AG10803 (cell line): Measurements from ENCODE around the gene FAM229B.
A peak's percentile ranks its signal among the peaks of the same experiment; 100 is the strongest.

Experiments
- DNase-seq: peaks from one replicate; pipeline ENCODE4 v3.0.0; 2010; ENCODE audit warnings: low read depth
- H3K4me3 ChIP-seq: 2 replicates; pipeline ENCODE4 v1.5.1; 2011; ENCODE audit warnings: mild to moderate bottlenecking, low read length, control low read depth
- TF ChIP-seq, protein P1 (sequence below): conservative IDR thresholded peaks from 2 replicates; pipeline ENCODE4 v1.5.1; 2011; ENCODE audit warnings: mild to moderate bottlenecking, low read length, control low read depth, inconsistent platforms

FAM229B gene

DNA sequence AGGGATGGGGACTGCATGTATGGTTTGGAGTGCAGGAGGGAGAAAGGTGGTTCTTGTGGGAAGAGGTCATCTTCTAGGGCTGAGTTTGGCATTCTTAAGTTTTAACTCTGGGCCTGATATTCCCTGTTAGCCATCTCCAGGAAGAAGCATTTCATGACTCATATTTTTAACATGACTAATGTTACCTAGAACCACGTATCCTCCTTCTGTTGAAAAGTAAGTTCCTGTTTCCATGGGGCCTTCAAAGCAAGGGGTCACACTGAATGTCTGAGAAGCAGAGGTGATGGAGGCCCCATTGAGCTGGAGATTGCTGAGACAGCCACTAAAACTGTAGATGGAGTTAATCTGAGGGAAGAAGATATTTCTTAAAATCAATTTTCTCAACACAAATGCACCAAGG is 30.2 kb downstream of the FAM229B start:
- TF ChIP-seq, protein P1, sequence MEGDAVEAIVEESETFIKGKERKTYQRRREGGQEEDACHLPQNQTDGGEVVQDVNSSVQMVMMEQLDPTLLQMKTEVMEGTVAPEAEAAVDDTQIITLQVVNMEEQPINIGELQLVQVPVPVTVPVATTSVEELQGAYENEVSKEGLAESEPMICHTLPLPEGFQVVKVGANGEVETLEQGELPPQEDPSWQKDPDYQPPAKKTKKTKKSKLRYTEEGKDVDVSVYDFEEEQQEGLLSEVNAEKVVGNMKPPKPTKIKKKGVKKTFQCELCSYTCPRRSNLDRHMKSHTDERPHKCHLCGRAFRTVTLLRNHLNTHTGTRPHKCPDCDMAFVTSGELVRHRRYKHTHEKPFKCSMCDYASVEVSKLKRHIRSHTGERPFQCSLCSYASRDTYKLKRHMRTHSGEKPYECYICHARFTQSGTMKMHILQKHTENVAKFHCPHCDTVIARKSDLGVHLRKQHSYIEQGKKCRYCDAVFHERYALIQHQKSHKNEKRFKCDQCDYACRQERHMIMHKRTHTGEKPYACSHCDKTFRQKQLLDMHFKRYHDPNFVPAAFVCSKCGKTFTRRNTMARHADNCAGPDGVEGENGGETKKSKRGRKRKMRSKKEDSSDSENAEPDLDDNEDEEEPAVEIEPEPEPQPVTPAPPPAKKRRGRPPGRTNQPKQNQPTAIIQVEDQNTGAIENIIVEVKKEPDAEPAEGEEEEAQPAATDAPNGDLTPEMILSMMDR, result no peak
- peak; percentile 34 for DNase-seq

GRCh38 chr6:112118034-112118433 is 30.6 kb downstream of the FAM229B start:
- TF ChIP-seq, protein P1, result no peak
- no peak overlapping the region for H3K4me3 ChIP-seq
- DNase-seq, result no peak

More for the DNA sequence above, 30.2 kb downstream of the FAM229B start:
- no peak overlapping the region for H3K4me3 ChIP-seq

GRCh38 chr6:112122756-112123155 is 35.4 kb downstream of the FAM229B start:
- DNase-seq, result no peak
- TF ChIP-seq, protein P1, result no peak
- no peak overlapping the region for H3K4me3 ChIP-seq

DNA sequence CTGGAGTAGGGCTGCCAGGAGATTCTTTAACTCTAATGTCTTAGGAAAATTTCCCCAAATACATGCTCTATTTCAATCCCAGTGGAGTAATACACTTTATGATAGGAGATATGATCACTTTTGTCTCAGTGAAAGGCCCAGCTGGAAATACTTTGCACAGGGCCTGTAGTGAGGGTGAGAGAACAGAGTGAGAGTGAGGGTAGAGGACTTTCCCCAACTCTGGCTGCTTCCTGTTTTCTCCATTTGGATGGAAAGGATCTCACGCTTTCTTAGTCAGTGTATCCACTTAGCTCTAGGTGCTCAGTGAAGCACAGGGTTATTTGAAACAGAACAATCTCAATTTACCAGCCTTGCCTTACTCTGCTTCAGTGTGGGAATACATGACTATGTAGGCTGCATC is 36.6 kb downstream of the FAM229B start:
- no peak for DNase-seq
- TF ChIP-seq, protein P1, result no peak
- no peak overlapping the region for H3K4me3 ChIP-seq

- H3K4me3 ChIP-seq, result no peak overlapping the region
- no peak for DNase-seq
- TF ChIP-seq, protein P1, result no peak
These were observed 40.8 kb downstream of the FAM229B start for GRCh38 chr6:112128208-112128607.

DNA sequence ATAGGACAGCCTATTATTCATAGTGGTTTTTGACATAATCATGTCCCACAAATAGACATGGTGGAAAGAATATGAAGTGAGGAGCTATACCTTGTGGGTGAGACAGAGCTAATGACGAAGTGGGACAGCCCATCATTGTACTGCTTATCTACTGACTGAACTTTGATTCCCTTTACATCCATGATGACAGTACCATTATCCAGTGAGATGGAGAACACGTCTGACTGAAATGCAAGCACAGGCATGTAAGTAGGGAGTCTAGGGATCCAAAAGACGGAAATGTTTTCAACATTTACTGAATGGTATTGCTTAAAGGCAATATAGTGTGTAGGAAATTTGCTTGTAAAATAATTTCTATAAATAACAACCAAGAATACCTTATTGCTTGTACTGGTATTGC is 43.5 kb downstream of the FAM229B start:
- H3K4me3 ChIP-seq, result no peak overlapping the region
- no peak for DNase-seq
- TF ChIP-seq, protein P1, result no peak

GRCh38 chr6:112139052-112139451 is 51.7 kb downstream of the FAM229B start:
- no peak overlapping the region for H3K4me3 ChIP-seq
- TF ChIP-seq, protein P1, result no peak
- no peak for DNase-seq
